Vagina (tissue), 2 donors: ENCODE measurements around the gene PSMB8. TPM values are rescaled to one million over a fixed set of nuclear protein-coding genes. Genes with fewer than 3 reads are reported as not detected.

ENCODE experiments used
- DNase-seq, 2 donors: peaks; one replicate each; pipeline ENCODE4 v3.0.0-alpha.2; 2017; ENCODE audit errors: extremely low spot score in 2 of 2
- H3K27ac ChIP-seq: fragments of 200-600 bp; sonication (generic); one replicate; pipeline ENCODE4 v1.5.1; 2019
- H3K27me3 ChIP-seq: fragments of 200-600 bp; sonication (generic); one replicate; pipeline ENCODE4 v1.5.1; 2019
- H3K36me3 ChIP-seq, 2 donors: fragments of 200-600 bp; sonication (generic); one replicate each; pipeline ENCODE4 v1.5.1; 2017 to 2019
- H3K4me1 ChIP-seq: fragments of 200-600 bp; sonication (generic); one replicate; pipeline ENCODE4 v1.5.1; 2019
- H3K4me3 ChIP-seq, 2 donors: fragments of 200-600 bp; sonication (generic); 1 replicate in 1 of 2; 2 replicates in 1 of 2; pipeline ENCODE4 v1.5.1; 2016 to 2019
- H3K9me3 ChIP-seq: fragments of 200-600 bp; sonication (generic); one replicate; pipeline ENCODE4 v1.5.1; 2019
- CTCF ChIP-seq, 3 experiments: fragments of 450-650 bp in 2 of 3; fragments of 200-600 bp in 1 of 3; sonication (generic) in 1 of 3; IDR thresholded peaks; one replicate each; pipeline ENCODE4 v1.5.1; 2017 to 2019; ENCODE audit warnings: antibody characterized with exemption in 3 of 3, mild to moderate bottlenecking in 2 of 3, moderate library complexity in 2 of 3
- POLR2A ChIP-seq, 2 donors: fragments of 450-650 bp; IDR thresholded peaks; one replicate each; pipeline ENCODE4 v1.6.1; 2017; ENCODE audit warnings: antibody characterized with exemption in 2 of 2, mild to moderate bottlenecking in 2 of 2, moderate library complexity in 2 of 2
- POLR2AphosphoS5 ChIP-seq, 2 donors: sonication (generic); formaldehyde crosslinking; IDR thresholded peaks; one replicate each; pipeline ENCODE4 v1.9.0; 2017; ENCODE audit warnings: antibody characterized with exemption in 2 of 2, mild to moderate bottlenecking in 2 of 2, low read depth in 1 of 2; ENCODE audit not compliant: insufficient read depth in 1 of 2
- intact Hi-C: fragments of 100-400 bp; cut with DNase I; formaldehyde crosslinking; loops from one replicate; pipeline ENCODE4 v1.15.1; 2023
- total RNA-seq: library from RNA; depleted of rRNA; stranded (reverse); fragments of >200 nt; gene quantifications from one replicate; pipeline ENCODE4 v1.2.3, GENCODE V29; 2016

PSMB8 gene
- total RNA-seq, 1 donor from 2014 or later: 31.9 TPM

- H3K4me3 ChIP-seq: no peak overlapping the region
- peaks cover 19% of the 10 kb centered on the region for H3K4me1 ChIP-seq
- H3K27me3 ChIP-seq: no peaks in the 10 kb centered on the region
- H3K36me3 ChIP-seq: peaks cover 0 to 23% of the 10 kb centered on the region in 2 donors
- TF ChIP-seq POLR2AphosphoS5 (IDR thresholded peaks at IDR 0.05; ENCODE audit: insufficient read depth in 1 of 2, low read depth in 1 of 2): no peak
- TF ChIP-seq CTCF (IDR thresholded peaks at IDR 0.05): no peak
- no peak for TF ChIP-seq POLR2A (IDR thresholded peaks at IDR 0.05)
- no peak overlapping the region for H3K27ac ChIP-seq
- no peaks in the 10 kb centered on the region for H3K9me3 ChIP-seq
- no peak for DNase-seq
- intact Hi-C loops: no loop called here
Measured at GRCh38 chr6:32857156-32857891, 13.5 kb upstream of the PSMB8 start.

DNA sequence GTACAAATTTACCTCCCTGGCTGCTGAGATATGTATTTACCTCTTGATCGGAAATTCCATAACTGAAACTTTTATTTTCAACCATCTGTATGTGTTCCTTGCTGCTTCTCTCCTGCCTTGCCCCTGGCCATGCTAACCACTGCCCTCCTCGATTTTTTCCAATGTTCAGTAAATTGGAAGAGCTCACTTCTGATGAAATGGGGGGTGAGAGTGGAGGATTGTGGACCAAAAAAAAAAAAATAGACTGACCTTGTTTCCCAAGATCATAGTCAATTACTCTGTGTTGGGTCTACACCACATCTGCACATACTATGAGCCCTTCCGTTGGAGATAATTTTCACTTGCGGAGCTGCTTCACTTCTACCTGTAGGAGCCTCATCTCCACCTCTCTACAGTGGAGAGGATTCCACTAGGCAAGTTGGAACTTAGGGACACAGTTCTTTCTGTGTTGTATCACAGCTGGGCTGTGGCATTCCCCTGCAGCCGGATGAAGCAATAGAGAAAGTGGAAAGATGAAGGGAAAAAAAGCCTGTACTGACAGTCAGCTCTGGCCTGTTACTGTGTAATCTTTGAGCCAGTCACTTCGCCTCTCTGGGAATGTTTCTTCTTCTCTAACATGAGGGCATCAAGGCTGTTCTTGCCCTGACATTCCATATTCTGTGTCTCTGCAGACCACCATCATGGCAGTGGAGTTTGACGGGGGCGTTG, 11.8 kb upstream of the PSMB8 start:
- DNase-seq: no peak
- Histone ChIP-seq H3K9me3 (no peaks in the 10 kb centered on the region), H3K27me3 (no peaks in the 10 kb centered on the region), H3K27ac (peak overlapping the region; percentile 100), H3K36me3 (peaks cover 0 to 32% of the 10 kb centered on the region in 2 donors), H3K4me3 (peak overlapping the region in 1 of 2 donors; percentile 92), H3K4me1 (peaks cover 33% of the 10 kb centered on the region)
- intact Hi-C loops: no loop called here
- TF ChIP-seq CTCF (IDR thresholded peaks at IDR 0.05) (no peak), POLR2AphosphoS5 (IDR thresholded peaks at IDR 0.05; ENCODE audit: insufficient read depth in 1 of 2, low read depth in 1 of 2) (no peak), POLR2A (IDR thresholded peaks at IDR 0.05) (no peak)

DNA sequence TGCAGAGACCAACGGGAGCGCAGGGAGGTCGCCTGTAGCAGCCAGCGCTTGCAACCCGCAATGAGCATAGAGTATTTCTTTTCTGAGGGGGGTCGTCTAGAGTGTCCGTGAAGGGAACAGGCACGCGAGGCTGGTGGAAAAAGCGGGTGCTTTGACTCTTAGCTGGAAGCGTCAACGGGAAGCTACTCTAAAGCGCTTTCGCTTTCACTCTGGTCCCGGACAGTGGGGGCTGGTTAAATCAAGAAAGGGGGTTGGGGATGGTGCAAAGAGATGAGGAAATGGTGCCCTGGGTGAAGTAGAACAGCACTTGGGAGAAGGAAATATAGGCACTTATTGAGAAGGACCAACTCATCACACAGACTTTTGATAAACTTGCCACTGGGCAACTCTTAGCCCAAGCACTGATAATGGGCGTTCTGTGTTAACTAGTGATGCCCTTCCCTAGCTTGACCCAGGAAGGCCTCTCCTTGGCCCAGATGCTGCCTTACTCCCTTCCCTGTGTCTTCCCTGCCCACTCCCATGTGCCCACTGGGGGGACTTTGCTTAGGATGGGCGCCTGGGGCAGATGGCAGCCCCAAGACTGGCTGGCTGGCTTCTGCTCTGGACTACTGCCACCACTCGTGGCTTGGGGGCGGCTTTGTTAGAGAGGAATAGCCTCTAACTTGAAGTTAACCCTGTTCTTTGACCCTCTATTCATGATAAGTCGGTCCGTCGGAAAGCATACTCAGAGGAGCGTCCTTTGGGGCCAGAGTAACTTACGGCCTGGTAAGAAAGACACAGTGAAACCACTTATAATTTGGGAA, 10.7 kb upstream of the PSMB8 start:
- H3K4me1 ChIP-seq: peaks cover 33% of the 10 kb centered on the region
- H3K27me3 ChIP-seq: no peaks in the 10 kb centered on the region
- peak in 1 of 2 donors; percentile 91 for DNase-seq
- H3K9me3 ChIP-seq: no peaks in the 10 kb centered on the region
- intact Hi-C loops: loop anchor here (1.0 kb wide), 1 partner anchor 10 kb away; the partner anchor contains the start of gene PSMB8
- peak overlapping the region; percentile 81 to 92 for H3K4me3 ChIP-seq
- peak overlapping the region; percentile 100 for H3K27ac ChIP-seq
- TF ChIP-seq POLR2A (IDR thresholded peaks at IDR 0.05) (no peak), POLR2AphosphoS5 (IDR thresholded peaks at IDR 0.05; ENCODE audit: insufficient read depth in 1 of 2, low read depth in 1 of 2) (no peak), CTCF (IDR thresholded peaks at IDR 0.05) (no peak)
- peaks cover 0 to 39% of the 10 kb centered on the region in 2 donors for H3K36me3 ChIP-seq

GRCh38 chr6:32853541-32854375, 9.9 kb upstream of the PSMB8 start, which contains the start of the genes PSMB9 and TAP1:
Gene PSMB9 (plus strand): TSS chr6:32854192. CDS start chr6:32854230, 38 bp downstream.
Gene TAP1 (minus strand): TSS chr6:32853704. CDS start chr6:32853636, 68 bp downstream.
- Histone ChIP-seq H3K4me1 (peaks cover 33% of the 10 kb centered on the region), H3K27ac (peak within 1 kb of the TSS; percentile 100), H3K36me3 (peaks cover 0 to 31% of the 10 kb centered on the region in 2 donors), H3K27me3 (no peaks in the 10 kb centered on the region), H3K4me3 (peak within 1 kb of the TSS; percentile 81 to 92), H3K9me3 (no peaks in the 10 kb centered on the region)
- intact Hi-C loops: loop anchor here (1.0 kb wide), 1 partner anchor 9 kb away; the partner anchor contains the start of gene PSMB8
- peak; percentile 61 to 91 (median 81) for TF ChIP-seq CTCF (IDR thresholded peaks at IDR 0.05)
- TF ChIP-seq POLR2A (IDR thresholded peaks at IDR 0.05): peak in 1 of 2 donors; percentile 95
- TF ChIP-seq POLR2AphosphoS5 (IDR thresholded peaks at IDR 0.05; ENCODE audit: insufficient read depth in 1 of 2, low read depth in 1 of 2): peak; percentile 79 to 97
- DNase-seq: peak in 1 of 2 donors; percentile 97
